ENCODE measurements around the gene HPGDS.
"Not testable (repeated sequence)": the region's sequence is repeated elsewhere in the genome, so short reads cannot be mapped to it uniquely, and the experiment has no call there.

Gene HPGDS

DNA sequence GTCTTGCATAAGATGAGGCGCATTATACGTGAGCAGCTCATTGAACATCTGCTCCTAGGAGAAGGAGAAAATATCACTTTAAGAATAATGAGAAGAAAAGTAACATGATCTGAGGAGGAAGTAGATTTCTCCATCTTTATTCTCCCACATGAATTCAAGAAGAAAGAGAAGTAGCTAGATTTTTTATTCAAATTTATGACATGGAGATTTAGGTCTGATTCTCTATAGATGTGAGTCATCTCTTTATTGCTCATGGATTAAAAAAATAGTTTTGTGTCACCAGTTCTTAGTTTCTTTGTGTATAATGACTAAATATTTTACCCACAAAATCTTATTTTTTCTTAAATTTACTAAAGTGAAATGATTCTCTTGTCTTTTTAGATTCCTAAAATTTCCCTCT lies 40.4 kb downstream of the HPGDS start:
- Histone ChIP-seq H3K4me1 (ENCODE audit: control insufficient read depth in 2 of 2, insufficient read depth in 2 of 2, low read length in 2 of 2) (no peaks in the 10 kb centered on the region), H3K27me3 (ENCODE audit: control insufficient read depth in 2 of 2, insufficient read depth in 2 of 2, low read length in 2 of 2) (no peaks in the 10 kb centered on the region), H3K9ac (ENCODE audit: low read depth in 1 of 2, low read length in 2 of 2) (no peak overlapping the region), H3K27ac (ENCODE audit: low read depth in 2 of 2, low read length in 2 of 2) (no peak overlapping the region), H3K9me3 (ENCODE audit: control insufficient read depth in 2 of 2, low read length in 2 of 2) (no peaks in the 10 kb centered on the region), H3K4me3 (ENCODE audit: low read length in 2 of 2) (no peak overlapping the region), H3K36me3 (ENCODE audit: control insufficient read depth in 2 of 2, insufficient read depth in 2 of 2, low read length in 2 of 2) (no peaks in the 10 kb centered on the region)

DNA sequence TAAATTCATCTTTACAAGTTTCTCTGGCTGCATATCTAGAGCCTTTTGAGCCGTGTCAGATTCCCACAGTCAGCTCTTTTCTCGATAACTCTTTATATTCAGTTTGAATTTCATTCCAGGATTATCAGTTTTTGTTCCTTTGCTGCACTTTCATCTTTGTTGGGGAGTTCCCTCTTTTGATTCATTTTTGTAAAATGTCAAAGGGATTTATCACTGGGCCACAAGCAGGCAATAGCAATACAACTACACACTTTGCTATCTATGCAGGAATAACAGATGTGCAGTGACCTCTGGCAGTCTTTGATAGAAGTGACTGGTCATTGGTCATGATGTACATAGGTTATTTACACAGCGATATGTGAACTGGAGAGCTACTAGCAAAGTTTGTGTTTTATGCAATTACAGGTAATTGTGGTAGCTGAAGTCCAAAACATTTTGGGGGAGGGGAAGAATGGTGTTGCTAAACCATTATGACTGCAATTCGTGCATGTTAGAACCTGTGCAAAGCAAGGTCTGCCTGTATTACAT lies 43.8 kb downstream of the HPGDS start:
- Histone ChIP-seq H3K9ac (ENCODE audit: low read depth in 1 of 2, low read length in 2 of 2) (no peak overlapping the region), H3K27me3 (ENCODE audit: control insufficient read depth in 2 of 2, insufficient read depth in 2 of 2, low read length in 2 of 2) (no peaks in the 10 kb centered on the region), H3K27ac (ENCODE audit: low read depth in 2 of 2, low read length in 2 of 2) (no peak overlapping the region), H3K4me3 (ENCODE audit: low read length in 2 of 2) (no peak overlapping the region), H3K36me3 (ENCODE audit: control insufficient read depth in 2 of 2, insufficient read depth in 2 of 2, low read length in 2 of 2) (no peaks in the 10 kb centered on the region), H3K4me1 (ENCODE audit: control insufficient read depth in 2 of 2, insufficient read depth in 2 of 2, low read length in 2 of 2) (no peaks in the 10 kb centered on the region), H3K9me3 (ENCODE audit: control insufficient read depth in 2 of 2, low read length in 2 of 2) (no peaks in the 10 kb centered on the region)

- not testable (repeated sequence) for H3K27me3 ChIP-seq (ENCODE audit: control insufficient read depth in 2 of 2, insufficient read depth in 2 of 2, low read length in 2 of 2); H3K4me3 ChIP-seq (ENCODE audit: low read length in 2 of 2); H3K4me1 ChIP-seq (ENCODE audit: control insufficient read depth in 2 of 2, insufficient read depth in 2 of 2, low read length in 2 of 2); H3K9ac ChIP-seq (ENCODE audit: low read depth in 1 of 2, low read length in 2 of 2); H3K36me3 ChIP-seq (ENCODE audit: control insufficient read depth in 2 of 2, insufficient read depth in 2 of 2, low read length in 2 of 2); H3K9me3 ChIP-seq (ENCODE audit: control insufficient read depth in 2 of 2, low read length in 2 of 2); H3K27ac ChIP-seq (ENCODE audit: low read depth in 2 of 2, low read length in 2 of 2)
Measured at GRCh38 chr4:94295473-94295872, 47.2 kb downstream of the HPGDS start.

DNA sequence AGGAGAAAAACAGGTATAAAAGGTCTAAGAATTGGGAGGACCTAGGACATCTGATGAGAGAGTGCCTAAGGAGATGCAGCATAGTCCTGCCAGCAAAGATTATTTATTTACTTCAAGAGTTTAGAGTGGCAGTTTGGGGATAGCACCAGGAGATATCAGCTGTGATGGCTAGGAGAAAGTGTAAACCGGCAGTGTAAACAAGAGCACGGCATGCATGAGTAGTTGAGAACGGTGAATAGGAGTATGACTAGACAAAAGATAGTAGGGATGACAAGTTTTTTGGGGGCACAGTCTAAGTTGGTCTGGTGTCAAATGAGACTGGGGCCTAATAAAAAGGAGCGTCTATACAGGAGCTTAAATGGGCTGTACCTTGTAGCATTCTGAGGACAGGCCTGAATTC lies 48.7 kb downstream of the HPGDS start:
- H3K36me3 ChIP-seq (ENCODE audit: control insufficient read depth in 2 of 2, insufficient read depth in 2 of 2, low read length in 2 of 2); H3K4me3 ChIP-seq (ENCODE audit: low read length in 2 of 2); H3K27me3 ChIP-seq (ENCODE audit: control insufficient read depth in 2 of 2, insufficient read depth in 2 of 2, low read length in 2 of 2); H3K9ac ChIP-seq (ENCODE audit: low read depth in 1 of 2, low read length in 2 of 2); H3K9me3 ChIP-seq (ENCODE audit: control insufficient read depth in 2 of 2, low read length in 2 of 2); H3K27ac ChIP-seq (ENCODE audit: low read depth in 2 of 2, low read length in 2 of 2); H3K4me1 ChIP-seq (ENCODE audit: control insufficient read depth in 2 of 2, insufficient read depth in 2 of 2, low read length in 2 of 2): not testable (repeated sequence)

GRCh38 chr4:94290245-94290644 lies 52.4 kb downstream of the HPGDS start:
- Histone ChIP-seq H3K36me3 (ENCODE audit: control insufficient read depth in 2 of 2, insufficient read depth in 2 of 2, low read length in 2 of 2) (peaks cover 2 to 12% of the 10 kb centered on the region in 2 donors), H3K9me3 (ENCODE audit: control insufficient read depth in 2 of 2, low read length in 2 of 2) (no peaks in the 10 kb centered on the region), H3K4me3 (ENCODE audit: low read length in 2 of 2) (no peak overlapping the region), H3K27ac (ENCODE audit: low read depth in 2 of 2, low read length in 2 of 2) (no peak overlapping the region), H3K4me1 (ENCODE audit: control insufficient read depth in 2 of 2, insufficient read depth in 2 of 2, low read length in 2 of 2) (no peaks in the 10 kb centered on the region), H3K27me3 (ENCODE audit: control insufficient read depth in 2 of 2, insufficient read depth in 2 of 2, low read length in 2 of 2) (no peaks in the 10 kb centered on the region), H3K9ac (ENCODE audit: low read depth in 1 of 2, low read length in 2 of 2) (no peak overlapping the region)

- H3K9ac ChIP-seq (ENCODE audit: low read depth in 1 of 2, low read length in 2 of 2), result no peak overlapping the region
- no peaks in the 10 kb centered on the region for H3K27me3 ChIP-seq (ENCODE audit: control insufficient read depth in 2 of 2, insufficient read depth in 2 of 2, low read length in 2 of 2)
- H3K4me1 ChIP-seq (ENCODE audit: control insufficient read depth in 2 of 2, insufficient read depth in 2 of 2, low read length in 2 of 2), result no peaks in the 10 kb centered on the region
- H3K36me3 ChIP-seq (ENCODE audit: control insufficient read depth in 2 of 2, insufficient read depth in 2 of 2, low read length in 2 of 2), result peaks cover 26 to 33% of the 10 kb centered on the region in 2 donors
- H3K9me3 ChIP-seq (ENCODE audit: control insufficient read depth in 2 of 2, low read length in 2 of 2), result no peaks in the 10 kb centered on the region
- H3K4me3 ChIP-seq (ENCODE audit: low read length in 2 of 2), result no peak overlapping the region
- no peak overlapping the region for H3K27ac ChIP-seq (ENCODE audit: low read depth in 2 of 2, low read length in 2 of 2)
Measured at GRCh38 chr4:94285666-94286065, 57.0 kb downstream of the HPGDS start.

- Histone ChIP-seq H3K36me3 (ENCODE audit: control insufficient read depth in 2 of 2, insufficient read depth in 2 of 2, low read length in 2 of 2) (peaks cover 27 to 31% of the 10 kb centered on the region in 2 donors), H3K9ac (ENCODE audit: low read depth in 1 of 2, low read length in 2 of 2) (no peak overlapping the region), H3K27ac (ENCODE audit: low read depth in 2 of 2, low read length in 2 of 2) (no peak overlapping the region)
Measured at GRCh38 chr4:94284889-94285288, 57.7 kb downstream of the HPGDS start.

DNA sequence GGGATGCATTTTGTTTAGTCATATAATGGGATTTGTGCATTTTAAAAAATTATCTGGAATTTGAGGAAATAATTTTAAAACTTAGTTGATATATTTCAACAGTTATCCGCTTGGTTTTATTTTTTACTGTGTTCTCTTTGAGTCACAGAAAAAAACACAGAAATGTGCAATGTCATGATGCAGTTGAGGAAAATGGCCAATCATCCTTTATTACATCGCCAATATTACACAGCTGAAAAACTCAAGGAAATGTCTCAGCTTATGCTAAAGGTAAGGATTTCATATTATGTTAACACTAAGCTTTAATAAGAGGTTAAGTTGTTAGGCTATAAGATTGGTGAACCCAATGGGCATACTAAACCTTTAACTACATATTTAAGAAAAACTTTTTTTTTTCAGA lies 63.9 kb downstream of the HPGDS start:
- Histone ChIP-seq H3K27ac (ENCODE audit: low read depth in 2 of 2, low read length in 2 of 2) (no peak overlapping the region), H3K4me1 (ENCODE audit: control insufficient read depth in 2 of 2, insufficient read depth in 2 of 2, low read length in 2 of 2) (no peaks in the 10 kb centered on the region), H3K9me3 (ENCODE audit: control insufficient read depth in 2 of 2, low read length in 2 of 2) (no peaks in the 10 kb centered on the region), H3K36me3 (ENCODE audit: control insufficient read depth in 2 of 2, insufficient read depth in 2 of 2, low read length in 2 of 2) (peaks cover 46 to 57% of the 10 kb centered on the region in 2 donors), H3K4me3 (ENCODE audit: low read length in 2 of 2) (no peak overlapping the region), H3K9ac (ENCODE audit: low read depth in 1 of 2, low read length in 2 of 2) (no peak overlapping the region), H3K27me3 (ENCODE audit: control insufficient read depth in 2 of 2, insufficient read depth in 2 of 2, low read length in 2 of 2) (no peaks in the 10 kb centered on the region)

More at GRCh38 chr4:94284889-94285288, 57.7 kb downstream of the HPGDS start:
- H3K4me3 ChIP-seq (ENCODE audit: low read length in 2 of 2), result no peak overlapping the region
- H3K4me1 ChIP-seq (ENCODE audit: control insufficient read depth in 2 of 2, insufficient read depth in 2 of 2, low read length in 2 of 2), result no peaks in the 10 kb centered on the region
- H3K27me3 ChIP-seq (ENCODE audit: control insufficient read depth in 2 of 2, insufficient read depth in 2 of 2, low read length in 2 of 2), result no peaks in the 10 kb centered on the region
- no peaks in the 10 kb centered on the region for H3K9me3 ChIP-seq (ENCODE audit: control insufficient read depth in 2 of 2, low read length in 2 of 2)

GRCh38 chr4:94277534-94277933 lies 65.1 kb downstream of the HPGDS start:
- Histone ChIP-seq H3K9ac (ENCODE audit: low read depth in 1 of 2, low read length in 2 of 2) (no peak overlapping the region), H3K27me3 (ENCODE audit: control insufficient read depth in 2 of 2, insufficient read depth in 2 of 2, low read length in 2 of 2) (no peaks in the 10 kb centered on the region), H3K4me3 (ENCODE audit: low read length in 2 of 2) (no peak overlapping the region), H3K9me3 (ENCODE audit: control insufficient read depth in 2 of 2, low read length in 2 of 2) (no peaks in the 10 kb centered on the region), H3K27ac (ENCODE audit: low read depth in 2 of 2, low read length in 2 of 2) (no peak overlapping the region), H3K4me1 (ENCODE audit: control insufficient read depth in 2 of 2, insufficient read depth in 2 of 2, low read length in 2 of 2) (no peaks in the 10 kb centered on the region), H3K36me3 (ENCODE audit: control insufficient read depth in 2 of 2, insufficient read depth in 2 of 2, low read length in 2 of 2) (peaks cover 39 to 52% of the 10 kb centered on the region in 2 donors)

- H3K9me3 ChIP-seq (ENCODE audit: control insufficient read depth in 2 of 2, low read length in 2 of 2), result no peaks in the 10 kb centered on the region
- H3K36me3 ChIP-seq (ENCODE audit: control insufficient read depth in 2 of 2, insufficient read depth in 2 of 2, low read length in 2 of 2), result peaks cover 35 to 48% of the 10 kb centered on the region in 2 donors
- H3K9ac ChIP-seq (ENCODE audit: low read depth in 1 of 2, low read length in 2 of 2), result no peak overlapping the region
- no peak overlapping the region for H3K27ac ChIP-seq (ENCODE audit: low read depth in 2 of 2, low read length in 2 of 2)
- no peaks in the 10 kb centered on the region for H3K4me1 ChIP-seq (ENCODE audit: control insufficient read depth in 2 of 2, insufficient read depth in 2 of 2, low read length in 2 of 2)
- no peaks in the 10 kb centered on the region for H3K27me3 ChIP-seq (ENCODE audit: control insufficient read depth in 2 of 2, insufficient read depth in 2 of 2, low read length in 2 of 2)
- H3K4me3 ChIP-seq (ENCODE audit: low read length in 2 of 2), result no peak overlapping the region
Measured at GRCh38 chr4:94276204-94276603, 66.4 kb downstream of the HPGDS start.

- Histone ChIP-seq H3K4me3 (ENCODE audit: low read length in 2 of 2) (no peak overlapping the region), H3K9ac (ENCODE audit: low read depth in 1 of 2, low read length in 2 of 2) (no peak overlapping the region), H3K9me3 (ENCODE audit: control insufficient read depth in 2 of 2, low read length in 2 of 2) (no peaks in the 10 kb centered on the region), H3K27me3 (ENCODE audit: control insufficient read depth in 2 of 2, insufficient read depth in 2 of 2, low read length in 2 of 2) (no peaks in the 10 kb centered on the region), H3K27ac (ENCODE audit: low read depth in 2 of 2, low read length in 2 of 2) (no peak overlapping the region), H3K4me1 (ENCODE audit: control insufficient read depth in 2 of 2, insufficient read depth in 2 of 2, low read length in 2 of 2) (no peaks in the 10 kb centered on the region), H3K36me3 (ENCODE audit: control insufficient read depth in 2 of 2, insufficient read depth in 2 of 2, low read length in 2 of 2) (peaks cover 34 to 45% of the 10 kb centered on the region in 2 donors)
Measured at GRCh38 chr4:94274912-94275311, 67.7 kb downstream of the HPGDS start.
